Activated CD8-positive, alpha-beta memory T cell treated with anti-CD3 and anti-CD28 coated beads for 4 hours (primary cell): ENCODE measurements around the gene FBXW5.

Source experiments
- DNase-seq, 2 donors: peaks; one replicate each; pipeline ENCODE4 v3.0.0-alpha.2; 2020; ENCODE audit warnings: low read depth in 2 of 2

Gene FBXW5

GRCh38 chr9:136944519-136945332 lies at the start of gene FBXW5, which contains the start of gene C8G:
Gene FBXW5, minus strand, starts transcription at chr9:136944738. Its CDS starts 655 bp downstream, at chr9:136944083.
Gene C8G, plus strand, starts transcription at chr9:136945243. Its CDS starts 78 bp downstream, at chr9:136945321.
- peak; percentile 87 to 91 for DNase-seq

DNA sequence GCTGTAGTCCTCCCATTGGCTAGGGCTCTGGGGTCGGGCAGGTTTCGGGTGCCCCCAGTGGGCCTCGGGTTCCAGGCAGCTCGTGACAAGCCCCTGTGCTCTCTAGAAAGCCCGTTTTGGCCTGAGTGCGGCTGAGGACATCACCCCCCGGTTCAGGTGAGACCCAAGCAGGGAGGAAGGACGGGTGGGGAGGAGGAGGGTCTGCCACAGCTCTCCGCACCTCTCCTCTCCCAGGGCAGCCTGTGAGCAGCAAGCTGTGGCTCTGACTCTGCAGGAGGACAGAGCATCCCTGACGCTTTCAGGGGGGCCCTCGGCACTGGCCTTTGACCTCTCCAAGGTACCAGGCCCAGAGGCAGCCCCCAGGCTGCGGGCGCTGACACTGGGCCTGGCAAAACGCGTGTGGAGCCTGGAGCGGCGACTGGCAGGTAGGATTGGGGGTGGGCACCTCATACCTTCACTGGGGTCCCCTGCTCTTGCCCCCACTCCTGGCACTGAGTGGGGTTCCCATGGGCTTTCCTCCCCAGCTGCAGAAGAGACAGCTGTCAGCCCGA lies 48.4 kb upstream of the FBXW5 start:
- DNase-seq: no peak

DNA sequence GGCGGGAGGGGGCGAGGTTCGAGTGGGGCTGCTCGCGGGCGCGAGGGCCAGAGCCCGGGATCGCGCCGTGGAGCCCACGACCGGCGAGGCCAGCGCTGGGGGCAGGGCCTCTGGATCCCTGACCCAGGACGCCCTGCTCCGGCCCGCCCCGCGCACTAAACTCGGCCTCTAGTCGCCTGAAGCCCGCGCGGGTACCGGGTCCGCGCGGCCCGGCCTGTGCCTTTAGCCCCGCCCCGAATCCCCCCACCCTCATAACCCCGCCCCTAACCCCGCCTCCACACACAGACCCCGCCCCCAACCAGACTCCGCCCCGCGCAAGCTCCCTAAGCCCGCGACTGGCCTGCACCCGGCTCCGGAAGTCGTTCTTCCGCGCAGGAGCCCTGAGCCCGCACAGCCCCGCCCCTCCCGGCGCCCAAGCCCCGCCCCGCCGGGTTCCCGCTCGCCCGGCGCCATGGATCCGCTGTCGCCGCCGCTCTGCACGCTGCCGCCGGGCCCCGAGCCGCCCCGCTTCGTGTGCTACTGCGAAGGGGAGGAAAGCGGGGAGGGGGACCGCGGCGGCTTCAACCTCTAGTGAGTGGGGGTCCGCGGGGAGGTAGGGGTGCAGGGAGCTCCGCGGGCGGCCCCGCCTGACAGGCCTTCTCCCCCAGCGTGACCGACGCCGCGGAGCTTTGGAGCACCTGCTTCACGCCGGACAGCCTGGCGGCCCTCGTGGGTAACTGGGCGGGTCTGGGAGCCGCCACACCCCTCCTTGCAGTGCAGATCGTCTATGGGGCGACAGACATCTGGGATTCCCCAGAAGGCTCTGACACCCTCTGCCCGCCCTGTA lies 47.7 kb upstream of the FBXW5 start, which contains the start of gene PAXX:
Gene PAXX (plus strand): TSS at position 430 of the 826 bp plus-strand sequence. CDS start 22 bp downstream, at position 452.
- peak; percentile 85 to 87 for DNase-seq

- no peak for DNase-seq
Observed at GRCh38 chr9:136990242-136990911, 45.8 kb upstream of the FBXW5 start.

GRCh38 chr9:136988872-136989271 lies 44.3 kb upstream of the FBXW5 start:
- no peak for DNase-seq

DNA sequence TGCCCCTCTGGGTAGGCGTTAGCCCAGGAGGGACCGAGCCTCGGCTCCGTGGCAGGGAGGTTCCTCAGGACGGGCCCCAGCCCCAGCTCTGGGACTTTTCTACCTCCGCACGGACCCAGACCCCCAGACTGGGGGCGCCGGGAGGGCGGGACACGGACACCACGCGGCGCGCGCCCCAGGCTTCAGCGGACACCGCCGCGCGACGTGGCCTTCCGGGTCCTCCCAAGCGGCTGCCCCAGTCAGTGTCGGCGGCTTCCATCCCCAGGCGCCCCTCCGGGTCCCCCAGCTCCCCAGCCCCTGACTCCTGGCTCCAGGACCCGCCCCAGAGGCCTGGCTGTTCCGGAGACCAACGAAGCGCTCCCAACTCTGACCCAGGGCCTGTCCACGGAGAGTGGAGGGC lies 41.3 kb upstream of the FBXW5 start:
- no peak for DNase-seq

- DNase-seq: no peak
Observed at GRCh38 chr9:136985027-136985602, 40.6 kb upstream of the FBXW5 start.

GRCh38 chr9:136984464-136985026 lies 40.0 kb upstream of the FBXW5 start:
- DNase-seq: no peak

- no peak for DNase-seq
Observed at GRCh38 chr9:136983656-136984314, 39.2 kb upstream of the FBXW5 start.

DNA sequence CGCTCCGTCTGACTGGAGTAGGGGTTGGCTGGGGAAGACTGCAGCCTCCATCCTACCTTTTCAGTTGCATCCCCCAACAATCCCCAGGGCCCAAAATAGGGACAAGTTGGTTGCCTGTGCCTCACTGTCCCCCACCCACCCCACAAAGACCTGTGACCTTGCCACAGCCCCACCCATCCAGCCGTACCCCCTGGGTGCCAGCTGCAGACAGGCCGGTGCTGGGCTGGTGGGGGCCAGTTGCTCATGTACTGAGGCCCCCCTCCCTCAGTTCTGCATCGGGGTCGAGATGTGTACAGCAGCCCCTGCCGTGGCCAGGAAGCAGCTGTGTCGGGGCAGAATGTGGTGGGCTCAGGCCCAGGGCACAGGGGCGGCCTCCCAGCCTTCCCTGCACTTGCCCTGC lies 38.6 kb upstream of the FBXW5 start:
- no peak for DNase-seq

- no peak for DNase-seq
Observed at GRCh38 chr9:136982232-136983051, 37.9 kb upstream of the FBXW5 start, which contains the start of gene LCNL1. Gene LCNL1, plus strand, starts transcription at chr9:136982993. Its CDS starts 594 bp downstream, at chr9:136983587.

DNA sequence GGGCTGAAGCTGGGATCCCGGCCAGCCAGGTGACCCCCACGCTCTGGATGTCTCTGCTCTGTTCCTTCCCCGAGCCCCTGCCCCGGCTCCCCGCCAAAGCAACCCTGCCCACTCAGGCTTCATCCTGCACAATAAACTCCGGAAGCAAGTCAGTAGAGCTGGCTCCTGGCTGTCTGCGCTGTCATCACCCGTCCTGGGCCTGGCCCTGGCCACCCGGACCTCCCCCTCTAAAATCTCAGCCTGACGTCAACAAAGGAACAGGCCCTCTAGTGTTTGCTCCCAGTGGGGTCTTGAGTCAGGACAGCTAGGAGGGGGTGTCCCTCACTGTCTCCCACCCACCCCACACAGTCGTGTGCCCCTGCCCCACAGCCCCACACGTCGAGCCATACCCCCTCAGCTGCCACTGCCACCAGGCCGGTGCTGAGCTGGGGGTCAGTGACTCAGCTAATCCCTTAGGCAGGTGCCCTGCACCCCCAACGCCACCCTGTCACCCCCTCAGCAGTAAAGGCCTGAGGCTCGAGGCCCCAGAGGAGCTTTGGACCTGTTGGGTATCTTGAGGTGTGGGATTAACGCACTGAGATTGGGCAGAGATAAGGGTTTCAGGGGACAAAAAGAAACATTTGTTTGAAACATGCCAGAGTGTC lies 37.2 kb upstream of the FBXW5 start:
- DNase-seq: no peak

- no peak for DNase-seq
Observed at GRCh38 chr9:136980669-136981478, 36.3 kb upstream of the FBXW5 start.

- no peak for DNase-seq
Observed at GRCh38 chr9:136979769-136980587, 35.4 kb upstream of the FBXW5 start.

DNA sequence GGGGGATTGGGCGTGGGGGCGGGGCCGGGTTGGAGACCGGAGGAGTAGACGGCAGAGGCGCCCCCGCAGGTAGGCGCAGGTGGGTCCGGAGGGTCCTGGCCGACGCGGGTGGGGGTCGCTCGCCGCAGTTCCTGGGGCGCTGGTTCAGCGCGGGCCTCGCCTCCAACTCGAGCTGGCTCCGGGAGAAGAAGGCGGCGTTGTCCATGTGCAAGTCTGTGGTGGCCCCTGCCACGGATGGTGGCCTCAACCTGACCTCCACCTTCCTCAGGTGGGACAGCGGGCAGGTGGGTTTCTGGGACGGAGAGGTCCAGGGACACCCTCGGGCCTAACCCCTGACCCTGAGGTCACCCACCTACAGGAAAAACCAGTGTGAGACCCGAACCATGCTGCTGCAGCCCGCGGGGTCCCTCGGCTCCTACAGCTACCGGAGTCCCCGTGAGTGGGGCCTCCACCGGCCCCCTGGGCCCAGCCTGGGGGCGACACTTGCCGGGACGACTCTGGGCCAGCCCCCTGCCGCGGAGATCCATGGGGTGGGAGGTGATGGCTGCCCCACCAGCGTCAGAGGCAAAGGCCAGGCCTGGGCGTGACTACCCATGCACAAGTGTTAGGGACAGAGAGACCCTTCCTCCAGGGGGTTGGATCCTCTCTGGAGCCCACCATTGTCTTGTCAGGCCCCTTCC lies 34.5 kb upstream of the FBXW5 start:
- DNase-seq: no peak

DNA sequence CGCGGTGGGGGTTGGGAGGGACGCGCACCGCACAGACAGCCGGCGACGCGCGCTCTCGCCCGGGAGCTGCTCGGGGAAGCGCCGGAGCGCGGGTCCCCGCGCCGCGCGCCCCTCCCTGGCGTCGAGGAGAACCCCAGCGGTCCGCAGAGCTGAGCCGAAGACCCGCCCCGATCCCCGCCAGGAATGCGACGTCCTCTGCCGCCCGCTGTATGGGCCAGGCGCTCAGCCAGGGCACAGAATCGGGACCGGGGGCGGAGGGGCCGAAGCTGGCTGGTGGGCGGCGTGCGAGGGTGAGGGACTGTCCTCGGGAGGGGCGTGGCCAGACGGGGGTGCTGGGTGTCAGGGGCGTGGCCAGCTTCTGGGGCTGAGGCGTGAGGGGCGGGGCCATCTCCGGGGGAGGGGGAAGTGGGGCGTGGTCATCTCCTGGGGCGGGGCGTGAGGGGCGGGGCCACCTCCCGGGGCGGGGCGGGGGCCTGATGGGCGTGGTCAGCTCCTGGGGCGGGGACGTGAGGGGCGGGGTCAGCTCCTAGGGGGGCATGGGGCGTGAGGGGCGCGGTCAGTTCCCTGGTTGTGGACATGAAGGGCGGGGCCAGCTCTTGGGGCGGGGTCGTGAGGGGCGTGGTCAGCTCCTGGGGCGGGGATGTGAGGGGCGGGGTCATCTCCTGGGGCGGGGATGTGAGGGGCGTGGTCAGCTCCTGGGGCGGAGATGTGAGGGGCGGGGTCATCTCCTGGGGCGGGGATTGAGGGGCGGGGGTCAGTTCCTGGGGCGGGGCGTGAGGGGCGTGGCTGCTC lies 33.7 kb upstream of the FBXW5 start:
- peak; percentile 43 to 62 for DNase-seq
